ENCODE data around the gene MMS22L. TPM values are rescaled to one million over a fixed set of nuclear protein-coding genes. Genes with fewer than 3 reads are reported as not detected.
"Not testable (repeated sequence)": the region's sequence is repeated elsewhere in the genome, so short reads cannot be mapped to it uniquely, and the experiment has no call there.

The MMS22L gene
- total RNA-seq, 1 donor from 2014 or later, result 12.3 TPM

GRCh38 chr6:97240222-97240621 lies 42.8 kb downstream of the MMS22L start:
- DNase-seq, result peak; percentile 94

GRCh38 chr6:97231911-97232310 lies 51.1 kb downstream of the MMS22L start:
- DNase-seq, result no peak

GRCh38 chr6:97222903-97223302 lies 60.1 kb downstream of the MMS22L start:
- no peak for DNase-seq

- DNase-seq, result no peak
Observed at GRCh38 chr6:97218912-97219311, 64.1 kb downstream of the MMS22L start.

- peak; percentile 77 for DNase-seq
Observed at GRCh38 chr6:97215157-97215769, 67.8 kb downstream of the MMS22L start.

GRCh38 chr6:97214671-97215070 lies 68.3 kb downstream of the MMS22L start:
- no peak for DNase-seq

GRCh38 chr6:97207383-97207782 lies 75.6 kb downstream of the MMS22L start:
- no peak for DNase-seq

- DNase-seq, result no peak
Observed at GRCh38 chr6:97205966-97206365, 77.0 kb downstream of the MMS22L start.

- DNase-seq, result no peak
Observed at GRCh38 chr6:97203343-97203742, 79.7 kb downstream of the MMS22L start.

- DNase-seq, result no peak
Observed at GRCh38 chr6:97198046-97198565, 84.9 kb downstream of the MMS22L start.

GRCh38 chr6:97195117-97195516 lies 87.9 kb downstream of the MMS22L start:
- DNase-seq, result peak; percentile 33

GRCh38 chr6:97189767-97190166 lies 93.2 kb downstream of the MMS22L start:
- DNase-seq, result peak; percentile 69

- no peak for DNase-seq
Observed at GRCh38 chr6:97187951-97188350, 95.1 kb downstream of the MMS22L start.

GRCh38 chr6:97186416-97186999 lies 96.5 kb downstream of the MMS22L start:
- peak; percentile 87 for DNase-seq

GRCh38 chr6:97177905-97178304 lies 105.1 kb downstream of the MMS22L start:
- no peak for DNase-seq

GRCh38 chr6:97176468-97176867 lies 106.5 kb downstream of the MMS22L start:
- DNase-seq, result peak; percentile 8

- no peak for DNase-seq
Observed at GRCh38 chr6:97175806-97176205, 107.2 kb downstream of the MMS22L start.

- DNase-seq, result no peak
Observed at GRCh38 chr6:97174471-97174870, 108.5 kb downstream of the MMS22L start.

GRCh38 chr6:97160280-97160679 lies 122.7 kb downstream of the MMS22L start:
- DNase-seq, result no peak

- DNase-seq, result not testable (repeated sequence)
Observed at GRCh38 chr6:97155447-97155846, 127.6 kb downstream of the MMS22L start.

- no peak for DNase-seq
Observed at GRCh38 chr6:97154015-97154414, 129.0 kb downstream of the MMS22L start.

- DNase-seq, result no peak
Observed at GRCh38 chr6:97151601-97152000, 131.4 kb downstream of the MMS22L start.

- DNase-seq, result no peak
Observed at GRCh38 chr6:97150932-97151331, 132.1 kb downstream of the MMS22L start.

- no peak for DNase-seq
Observed at GRCh38 chr6:97147421-97147820, 135.6 kb downstream of the MMS22L start.

GRCh38 chr6:97145691-97146090 lies 137.3 kb downstream of the MMS22L start:
- no peak for DNase-seq

All from dermis blood vessel endothelial cell (primary cell).